ENCODE results near the gene ZDHHC18.
A peak's percentile ranks its signal among the peaks of the same experiment; 100 is the strongest.

DNA sequence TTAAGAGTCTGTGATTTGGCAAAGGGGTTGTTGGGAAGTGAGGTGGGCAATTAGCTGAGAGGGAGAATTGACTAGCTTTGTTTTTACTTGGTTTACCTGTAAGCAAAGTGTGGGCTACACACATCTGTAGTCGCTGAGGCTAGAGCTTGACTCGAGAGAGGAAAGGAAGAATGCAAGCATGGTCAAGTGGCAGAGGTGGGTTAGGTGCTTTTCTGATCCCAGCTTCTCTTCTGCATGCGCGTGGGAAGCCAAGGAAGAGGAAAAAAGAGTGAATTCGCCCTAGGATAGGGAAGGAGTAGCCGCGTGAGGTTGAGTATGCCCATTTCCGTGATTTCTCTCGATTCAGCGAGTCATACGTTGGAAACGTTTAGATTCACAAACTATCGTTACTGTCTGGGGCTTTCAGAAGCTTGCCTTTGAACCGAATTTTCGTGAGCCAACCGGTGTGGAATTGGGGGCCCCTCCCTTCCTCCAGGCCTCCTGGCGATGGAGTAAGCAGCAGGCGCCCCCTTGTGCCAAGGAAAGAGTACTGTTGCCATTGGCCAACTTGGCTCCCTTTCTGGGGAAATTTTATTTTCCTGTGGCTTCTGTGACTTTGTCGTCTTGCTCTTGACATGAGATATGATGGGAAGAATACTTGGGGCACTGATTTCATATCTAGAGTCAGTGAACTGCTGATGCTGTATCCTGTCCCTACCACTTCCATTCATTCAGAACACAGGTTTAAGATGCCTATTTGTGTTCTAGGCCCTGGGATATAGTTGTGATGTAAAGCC lies 37.5 kb upstream of the ZDHHC18 start:
- TF ChIP-seq, protein P1, sequence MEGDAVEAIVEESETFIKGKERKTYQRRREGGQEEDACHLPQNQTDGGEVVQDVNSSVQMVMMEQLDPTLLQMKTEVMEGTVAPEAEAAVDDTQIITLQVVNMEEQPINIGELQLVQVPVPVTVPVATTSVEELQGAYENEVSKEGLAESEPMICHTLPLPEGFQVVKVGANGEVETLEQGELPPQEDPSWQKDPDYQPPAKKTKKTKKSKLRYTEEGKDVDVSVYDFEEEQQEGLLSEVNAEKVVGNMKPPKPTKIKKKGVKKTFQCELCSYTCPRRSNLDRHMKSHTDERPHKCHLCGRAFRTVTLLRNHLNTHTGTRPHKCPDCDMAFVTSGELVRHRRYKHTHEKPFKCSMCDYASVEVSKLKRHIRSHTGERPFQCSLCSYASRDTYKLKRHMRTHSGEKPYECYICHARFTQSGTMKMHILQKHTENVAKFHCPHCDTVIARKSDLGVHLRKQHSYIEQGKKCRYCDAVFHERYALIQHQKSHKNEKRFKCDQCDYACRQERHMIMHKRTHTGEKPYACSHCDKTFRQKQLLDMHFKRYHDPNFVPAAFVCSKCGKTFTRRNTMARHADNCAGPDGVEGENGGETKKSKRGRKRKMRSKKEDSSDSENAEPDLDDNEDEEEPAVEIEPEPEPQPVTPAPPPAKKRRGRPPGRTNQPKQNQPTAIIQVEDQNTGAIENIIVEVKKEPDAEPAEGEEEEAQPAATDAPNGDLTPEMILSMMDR (IDR thresholded peaks at IDR 0.05) = peak; percentile 97 to 98 (median 97)
- TF ChIP-seq POLR2A (IDR thresholded peaks at IDR 0.05) = peak; percentile 38
